Measurements from ENCODE around the gene TLR5.

DNA sequence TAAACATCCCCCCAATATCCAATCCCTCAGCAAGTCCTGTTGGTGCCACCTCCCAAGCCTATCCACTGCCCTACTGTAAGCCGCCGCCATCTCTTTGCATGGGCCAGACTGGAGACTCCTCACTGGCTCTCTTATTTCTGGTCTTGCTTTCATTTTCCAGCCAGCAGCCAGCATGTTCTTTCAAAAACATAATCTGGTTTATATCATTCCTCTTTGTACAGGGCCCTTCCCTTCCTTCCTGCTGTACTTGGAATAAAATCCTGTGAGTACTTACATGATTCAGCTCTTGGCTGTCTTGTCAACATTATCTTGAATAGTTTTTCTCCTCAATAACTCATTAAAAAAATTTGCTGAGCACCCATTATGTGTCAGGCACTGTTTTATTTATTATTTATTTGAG, 28.2 kb downstream of the TLR5 start:
- TF ChIP-seq, protein P1, sequence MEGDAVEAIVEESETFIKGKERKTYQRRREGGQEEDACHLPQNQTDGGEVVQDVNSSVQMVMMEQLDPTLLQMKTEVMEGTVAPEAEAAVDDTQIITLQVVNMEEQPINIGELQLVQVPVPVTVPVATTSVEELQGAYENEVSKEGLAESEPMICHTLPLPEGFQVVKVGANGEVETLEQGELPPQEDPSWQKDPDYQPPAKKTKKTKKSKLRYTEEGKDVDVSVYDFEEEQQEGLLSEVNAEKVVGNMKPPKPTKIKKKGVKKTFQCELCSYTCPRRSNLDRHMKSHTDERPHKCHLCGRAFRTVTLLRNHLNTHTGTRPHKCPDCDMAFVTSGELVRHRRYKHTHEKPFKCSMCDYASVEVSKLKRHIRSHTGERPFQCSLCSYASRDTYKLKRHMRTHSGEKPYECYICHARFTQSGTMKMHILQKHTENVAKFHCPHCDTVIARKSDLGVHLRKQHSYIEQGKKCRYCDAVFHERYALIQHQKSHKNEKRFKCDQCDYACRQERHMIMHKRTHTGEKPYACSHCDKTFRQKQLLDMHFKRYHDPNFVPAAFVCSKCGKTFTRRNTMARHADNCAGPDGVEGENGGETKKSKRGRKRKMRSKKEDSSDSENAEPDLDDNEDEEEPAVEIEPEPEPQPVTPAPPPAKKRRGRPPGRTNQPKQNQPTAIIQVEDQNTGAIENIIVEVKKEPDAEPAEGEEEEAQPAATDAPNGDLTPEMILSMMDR (conservative IDR thresholded peaks at IDR 0.05), result no peak
- TF ChIP-seq EZH2 (IDR thresholded peaks at IDR 0.05; ENCODE audit: low read depth), result no peak
